Gastrocnemius medialis (tissue), 4 donors: Measurements from ENCODE around the gene COL11A2.

Source experiments
- POLR2A ChIP-seq, 2 donors: fragments of 450-650 bp; IDR thresholded peaks; one replicate each; pipeline ENCODE4 v1.6.1; 2017; ENCODE audit warnings: antibody characterized with exemption in 2 of 2, mild to moderate bottlenecking in 2 of 2, moderate library complexity in 2 of 2
- TF ChIP-seq, protein P1 (sequence below), 5 experiments: fragments of 450-650 bp in 3 of 5; fragments of 200-600 bp in 2 of 5; sonication (generic) in 2 of 5; IDR thresholded peaks in 4 of 5; conservative IDR thresholded peaks in 1 of 5; 1 replicate in 4 of 5; 2 replicates in 1 of 5; pipeline ENCODE4 v1.5.1; 2016 to 2019; ENCODE audit warnings: antibody characterized with exemption in 5 of 5, mild to moderate bottlenecking in 3 of 5, moderate library complexity in 3 of 5

DNA sequence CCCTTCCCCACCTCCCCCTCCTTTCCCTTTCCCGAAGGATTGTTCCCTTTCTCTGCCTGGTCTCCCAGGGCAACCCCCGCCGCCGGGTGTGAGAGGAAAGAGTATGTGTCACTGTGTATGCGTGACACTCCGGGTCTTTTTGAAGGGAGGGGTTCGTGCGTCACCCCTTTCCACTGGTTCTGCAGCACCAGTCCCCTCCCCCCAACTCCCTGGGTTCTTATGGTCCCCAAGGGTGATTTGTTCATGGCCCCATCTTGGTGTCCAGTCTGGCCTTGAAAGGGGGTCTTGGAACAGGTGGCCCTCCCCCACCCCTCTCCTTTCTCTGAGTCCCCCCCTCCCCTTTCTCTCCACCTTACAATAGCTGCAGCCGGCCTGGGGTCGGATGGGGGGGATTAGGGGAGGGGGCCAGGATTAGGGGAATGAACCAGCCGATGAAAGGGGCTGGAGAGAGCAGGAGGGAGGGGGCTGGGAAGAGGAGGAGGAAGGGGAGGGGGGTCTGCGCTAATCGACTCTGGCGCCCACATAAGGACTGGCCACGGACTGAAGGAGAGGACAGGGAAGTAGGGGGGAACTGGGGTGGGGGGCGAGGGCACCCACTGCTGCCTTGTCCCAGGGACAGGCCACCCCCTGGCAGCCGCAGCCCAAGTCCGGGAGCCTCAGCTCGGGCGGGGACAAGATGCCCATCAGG is 14.7 kb upstream of the COL11A2 start:
- TF ChIP-seq POLR2A (IDR thresholded peaks at IDR 0.05): no peak
- TF ChIP-seq, protein P1, sequence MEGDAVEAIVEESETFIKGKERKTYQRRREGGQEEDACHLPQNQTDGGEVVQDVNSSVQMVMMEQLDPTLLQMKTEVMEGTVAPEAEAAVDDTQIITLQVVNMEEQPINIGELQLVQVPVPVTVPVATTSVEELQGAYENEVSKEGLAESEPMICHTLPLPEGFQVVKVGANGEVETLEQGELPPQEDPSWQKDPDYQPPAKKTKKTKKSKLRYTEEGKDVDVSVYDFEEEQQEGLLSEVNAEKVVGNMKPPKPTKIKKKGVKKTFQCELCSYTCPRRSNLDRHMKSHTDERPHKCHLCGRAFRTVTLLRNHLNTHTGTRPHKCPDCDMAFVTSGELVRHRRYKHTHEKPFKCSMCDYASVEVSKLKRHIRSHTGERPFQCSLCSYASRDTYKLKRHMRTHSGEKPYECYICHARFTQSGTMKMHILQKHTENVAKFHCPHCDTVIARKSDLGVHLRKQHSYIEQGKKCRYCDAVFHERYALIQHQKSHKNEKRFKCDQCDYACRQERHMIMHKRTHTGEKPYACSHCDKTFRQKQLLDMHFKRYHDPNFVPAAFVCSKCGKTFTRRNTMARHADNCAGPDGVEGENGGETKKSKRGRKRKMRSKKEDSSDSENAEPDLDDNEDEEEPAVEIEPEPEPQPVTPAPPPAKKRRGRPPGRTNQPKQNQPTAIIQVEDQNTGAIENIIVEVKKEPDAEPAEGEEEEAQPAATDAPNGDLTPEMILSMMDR (IDR thresholded peaks at IDR 0.05 in 4 of 5, conservative IDR thresholded peaks at IDR 0.05 in 1 of 5): no peak
